GM12878 (cell line): Measurements from ENCODE around the gene ASCC2. TPM values are rescaled to one million over a fixed set of nuclear protein-coding genes. Genes with fewer than 3 reads are reported as not detected.

Experiments
- ATAC-seq: fragments of 200-7000 bp; cut with Tn5 transposase; 3 replicates; pipeline ENCODE4 v1.9.1; 2020; ENCODE audit warnings: mild to moderate bottlenecking, moderate library complexity
- BruUV-seq: library from RNA; stranded (reverse); fragments of 400-500 nt; replicated peaks from 2 replicates; lab custom pipeline; 2021; lab: Mats Ljungman, UMichigan
- CTCF ChIA-PET: fragments of 300-600 bp; sonication (Branson Sonifier 250); formaldehyde crosslinking; extraction: SDS; loops from one replicate; lab custom pipeline; 2021; ENCODE audit warnings: inconsistent platforms; lab: Yijun Ruan, JAX
- POLR2A ChIA-PET: fragments of 350-600 bp; formaldehyde crosslinking; extraction: SDS; loops from one replicate; lab custom pipeline; 2021; ENCODE audit warnings: inconsistent platforms; lab: Charles Lee
- RAD21 ChIA-PET: fragments of 300-600 bp; sonication (Branson Sonifier 250); formaldehyde crosslinking; loops from one replicate; lab custom pipeline; 2023; ENCODE audit warnings: antibody characterized with exemption; ENCODE audit not compliant: unreplicated experiment; lab: Charles Lee
- SMC1A ChIA-PET: fragments of 300-600 bp; sonication (Branson Sonifier 250); formaldehyde crosslinking; loops from one replicate; lab custom pipeline; 2023; ENCODE audit not compliant: unreplicated experiment, uncharacterized antibody; lab: Charles Lee
- DNase-seq: peaks from one replicate; pipeline ENCODE4 v3.0.0-alpha.2; 2011; ENCODE audit warnings: low read depth, low spot score
- FAIRE-seq: peaks from 3 replicates; lab custom pipeline; 2011; peaks lifted over from hg19 to GRCh38; lab: Jason Lieb, UNC
- H2AFZ ChIP-seq: 2 replicates; pipeline ENCODE4 v1.6.0; 2011; ENCODE audit warnings: low read depth, low read length, control low read depth; ENCODE audit not compliant: control insufficient read depth
- H3K27ac ChIP-seq: 2 replicates; pipeline ENCODE4 v1.5.1; 2011; ENCODE audit warnings: control low read depth; ENCODE audit not compliant: control insufficient read depth, insufficient read depth
- H3K27me3 ChIP-seq, 2 experiments: replicated peaks in 1 of 2; 2 replicates each; pipeline versions ENCODE4 v1.6.0 to v1.6.1; 2011; ENCODE audit warnings: low read length in 1 of 2; ENCODE audit not compliant: control insufficient read depth in 2 of 2, insufficient read depth in 2 of 2
- H3K36me3 ChIP-seq, 2 experiments: 2 replicates each; pipeline ENCODE4 v1.5.1; 2011; ENCODE audit warnings: low read length in 1 of 2; ENCODE audit not compliant: control insufficient read depth in 2 of 2, insufficient read depth in 2 of 2
- H3K4me1 ChIP-seq: 2 replicates; pipeline ENCODE4 v1.6.1; 2011; ENCODE audit warnings: mild to moderate bottlenecking, low read length, moderate library complexity, mixed read lengths; ENCODE audit not compliant: control insufficient read depth, insufficient read depth
- H3K4me2 ChIP-seq: 2 replicates; pipeline ENCODE4 v1.6.0; 2011; ENCODE audit warnings: control low read depth; ENCODE audit not compliant: control insufficient read depth, insufficient read depth
- H3K4me3 ChIP-seq: fragments of 200-600 bp; sonication (generic); 2 replicates; pipeline ENCODE4 v1.5.1; 2016
- H3K79me2 ChIP-seq: 2 replicates; pipeline ENCODE4 v1.6.0; 2011; ENCODE audit warnings: low read length; ENCODE audit not compliant: control insufficient read depth, insufficient read depth
- H3K9ac ChIP-seq: 2 replicates; pipeline ENCODE4 v1.8.0; 2011; ENCODE audit warnings: low read length, control low read depth, mixed read lengths; ENCODE audit not compliant: control insufficient read depth, insufficient read depth
- H3K9me3 ChIP-seq: replicated peaks from 3 replicates; pipeline ENCODE4 v1.5.1; 2011; ENCODE audit warnings: mild to moderate bottlenecking, low read length; ENCODE audit not compliant: control insufficient read depth, insufficient read depth
- H4K20me1 ChIP-seq: 2 replicates; pipeline ENCODE4 v1.6.0; 2011; ENCODE audit not compliant: control insufficient read depth, insufficient read depth
- BACH1 ChIP-seq: fragments of 450-650 bp; IDR thresholded peaks from 2 replicates; pipeline ENCODE4 v1.6.1; 2017; ENCODE audit warnings: mild to moderate bottlenecking, borderline replicate concordance
- BCL11A ChIP-seq: IDR thresholded peaks from 2 replicates; pipeline ENCODE4 v1.6.1; 2011; ENCODE audit warnings: low read depth, low read length
- CHD2 ChIP-seq: IDR thresholded peaks from 2 replicates; pipeline ENCODE4 v1.6.1; 2011; ENCODE audit warnings: low read depth, low read length, improper control_type of control experiment, borderline replicate concordance
- FOXM1 ChIP-seq: IDR thresholded peaks from 2 replicates; pipeline ENCODE4 v1.6.1; 2012; ENCODE audit warnings: low read depth, mild to moderate bottlenecking, inconsistent platforms, low read length, moderate library complexity
- HDAC6 ChIP-seq: fragments of 200-600 bp; sonication (generic); IDR thresholded peaks from one replicate; pipeline ENCODE4 v1.8.0; 2017; ENCODE audit warnings: antibody characterized with exemption; ENCODE audit not compliant: unreplicated experiment
- MEF2B ChIP-seq: fragments of 450-650 bp; IDR thresholded peaks from 2 replicates; pipeline ENCODE4 v1.6.1; 2018; ENCODE audit warnings: mild to moderate bottlenecking, moderate library complexity; ENCODE audit not compliant: partially characterized antibody, poor library complexity, severe bottlenecking
- MXI1 ChIP-seq: fragments of 150-350 bp; IDR thresholded peaks from 2 replicates; pipeline ENCODE4 v1.6.1; 2011; ENCODE audit warnings: low read depth, mild to moderate bottlenecking, inconsistent platforms, low read length, improper control_type of control experiment
- MYC ChIP-seq: IDR thresholded peaks from 2 replicates; pipeline ENCODE4 v1.6.1; 2011; ENCODE audit warnings: mild to moderate bottlenecking, low read length, moderate library complexity, inconsistent platforms; ENCODE audit not compliant: insufficient read depth, insufficient replicate concordance, insufficient read length, severe bottlenecking
- NFYA ChIP-seq: IDR thresholded peaks from 2 replicates; pipeline ENCODE4 v1.6.1; 2011; ENCODE audit warnings: low read depth, mild to moderate bottlenecking, low read length, improper control_type of control experiment, borderline replicate concordance
- RUNX3 ChIP-seq: IDR thresholded peaks from 2 replicates; pipeline ENCODE4 v1.6.1; 2012; ENCODE audit warnings: low read length, inconsistent platforms
- SMARCA5 ChIP-seq: fragments of 450-650 bp; IDR thresholded peaks from 2 replicates; pipeline ENCODE4 v1.6.1; 2017; ENCODE audit warnings: mild to moderate bottlenecking
- SMC3 ChIP-seq: IDR thresholded peaks from 2 replicates; pipeline ENCODE4 v1.6.1; 2011; ENCODE audit warnings: low read length, improper control_type of control experiment, borderline replicate concordance
- TAF1 ChIP-seq: IDR thresholded peaks from 2 replicates; pipeline ENCODE4 v1.6.1; 2011; ENCODE audit warnings: mild to moderate bottlenecking, low read depth, low read length, borderline replicate concordance
- TCF12 ChIP-seq: IDR thresholded peaks from 2 replicates; pipeline ENCODE4 v1.6.1; 2011; ENCODE audit warnings: low read depth, mild to moderate bottlenecking, low read length
- YY1 ChIP-seq: IDR thresholded peaks from 2 replicates; pipeline ENCODE4 v1.6.1; 2011; ENCODE audit warnings: low read depth, mild to moderate bottlenecking, low read length
- ZNF24 ChIP-seq: fragments of 450-650 bp; IDR thresholded peaks from 2 replicates; pipeline ENCODE4 v1.6.1; 2017; ENCODE audit warnings: antibody characterized with exemption, mild to moderate bottlenecking
- ZNF384 ChIP-seq: IDR thresholded peaks from 2 replicates; pipeline ENCODE4 v1.6.1; 2012; ENCODE audit warnings: low read depth, mild to moderate bottlenecking, low read length, improper control_type of control experiment, borderline replicate concordance
- WGBS: methylation state at CpG from one replicate; pipeline ENCODE4 v1.1.6; 2016; ENCODE audit warnings: low lambda C conversion rate; ENCODE audit not compliant: insufficient replicate concordance, insufficient coverage; ENCODE audit errors: missing lambda C conversion rate; 5-methylcytosine and 5-hydroxymethylcytosine counted together
- in situ Hi-C: fragments of 300-500 bp; cut with MboI; formaldehyde crosslinking; loops from 9 replicates; pipeline ENCODE4 v1.14.3; 2018; ENCODE audit warnings: mixed read lengths
- intact Hi-C: fragments of 100-400 bp; cut with micrococcal nuclease; formaldehyde crosslinking; loops from one replicate; pipeline ENCODE4 v1.14.2; 2022; ENCODE audit not compliant: unreplicated experiment
- polyA plus RNA-seq, 11 experiments: library from polyadenylated mRNA; depleted of rRNA in 4 of 11; unstranded in 6 of 11; stranded (reverse) in 5 of 11; fragments of >200 nt; fragmentation: Nextera tagmentation in 4 of 11; fragmentation: Illumina TruSeq in 1 of 11; extraction: Ambion mirVana in 4 of 11; extraction: Trizol in 1 of 11; gene quantifications; 1 replicate in 1 of 11; 2 replicates in 10 of 11; pipeline versions ENCODE4 v1.2.1 to v1.2.3, GENCODE V29; 2011 to 2016; ENCODE audit warnings: inconsistent platforms in 2 of 11, missing spikeins in 2 of 11, low read depth in 1 of 11
- total RNA-seq, 4 experiments: library from RNA; depleted of rRNA in 3 of 4; stranded (reverse); fragments of >200 nt in 3 of 4; fragmentation: Illumina TruSeq in 1 of 4; extraction: Trizol in 1 of 4; gene quantifications; 2 replicates each; pipeline versions ENCODE4 v1.2.1 to v1.2.3, GENCODE V29; 2013 to 2021
- TF ChIP-seq, protein P1 (sequence below): IDR thresholded peaks from 2 replicates; pipeline ENCODE4 v1.6.1; 2012; ENCODE audit warnings: low read depth, low read length, improper control_type of control experiment
- TF ChIP-seq, protein P2 (sequence below): IDR thresholded peaks from 2 replicates; pipeline ENCODE4 v1.6.1; 2011; ENCODE audit warnings: borderline replicate concordance, low read depth, mild to moderate bottlenecking, moderate library complexity, low read length; ENCODE audit not compliant: insufficient read depth, poor library complexity, severe bottlenecking

ASCC2 gene
- total and polyA plus RNA-seq, 10 of the 15 experiments (the other 5 are each of a cell fraction or from before 2014, with no cell fraction given) = 5.3 to 91.4 (median 56.5) TPM

DNA sequence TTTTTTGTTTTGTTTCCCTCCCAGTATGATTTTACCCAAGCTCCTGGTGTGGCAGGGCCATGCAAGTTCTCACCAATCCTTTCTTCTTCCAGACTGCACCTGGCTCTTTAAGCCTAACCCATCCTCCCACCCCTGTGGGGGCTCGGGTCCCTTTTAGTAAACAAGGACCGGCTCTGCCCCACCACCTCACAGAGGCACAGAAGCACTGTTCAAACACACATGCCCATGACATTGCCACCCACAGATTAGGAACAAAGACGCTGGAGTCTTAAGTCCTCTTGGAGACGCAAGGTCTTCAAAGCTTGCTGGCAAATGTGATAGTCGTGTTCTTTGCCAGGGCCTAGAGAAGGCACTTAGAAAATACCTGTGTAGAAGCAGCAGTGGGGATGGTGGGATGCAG lies 52.0 kb downstream of the ASCC2 start:
- FAIRE-seq = no peak
- in situ Hi-C loops = no loop called here
- SMC1A ChIA-PET = interaction anchor here (0.9 kb wide), 1 partner anchor 70 kb away, joined by 3 read pairs; no protein-coding TSS in a partner anchor
- no peak for TF ChIP-seq HDAC6
- no peak for TF ChIP-seq ZNF384
- TF ChIP-seq MXI1 = no peak
- TF ChIP-seq BACH1 = no peak
- no peak for TF ChIP-seq CHD2
- no peak for TF ChIP-seq NFYA
- TF ChIP-seq MEF2B = no peak
- no peak for TF ChIP-seq TCF12
- TF ChIP-seq SMARCA5 = no peak
- TF ChIP-seq, protein P1, sequence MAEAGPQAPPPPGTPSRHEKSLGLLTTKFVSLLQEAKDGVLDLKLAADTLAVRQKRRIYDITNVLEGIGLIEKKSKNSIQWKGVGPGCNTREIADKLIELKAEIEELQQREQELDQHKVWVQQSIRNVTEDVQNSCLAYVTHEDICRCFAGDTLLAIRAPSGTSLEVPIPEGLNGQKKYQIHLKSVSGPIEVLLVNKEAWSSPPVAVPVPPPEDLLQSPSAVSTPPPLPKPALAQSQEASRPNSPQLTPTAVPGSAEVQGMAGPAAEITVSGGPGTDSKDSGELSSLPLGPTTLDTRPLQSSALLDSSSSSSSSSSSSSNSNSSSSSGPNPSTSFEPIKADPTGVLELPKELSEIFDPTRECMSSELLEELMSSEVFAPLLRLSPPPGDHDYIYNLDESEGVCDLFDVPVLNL = no peak
- no peak for TF ChIP-seq ZNF24
- TF ChIP-seq RUNX3 = no peak
- no peak for TF ChIP-seq MYC
- no peak for TF ChIP-seq BCL11A
- no peak for TF ChIP-seq SMC3
- TF ChIP-seq, protein P2, sequence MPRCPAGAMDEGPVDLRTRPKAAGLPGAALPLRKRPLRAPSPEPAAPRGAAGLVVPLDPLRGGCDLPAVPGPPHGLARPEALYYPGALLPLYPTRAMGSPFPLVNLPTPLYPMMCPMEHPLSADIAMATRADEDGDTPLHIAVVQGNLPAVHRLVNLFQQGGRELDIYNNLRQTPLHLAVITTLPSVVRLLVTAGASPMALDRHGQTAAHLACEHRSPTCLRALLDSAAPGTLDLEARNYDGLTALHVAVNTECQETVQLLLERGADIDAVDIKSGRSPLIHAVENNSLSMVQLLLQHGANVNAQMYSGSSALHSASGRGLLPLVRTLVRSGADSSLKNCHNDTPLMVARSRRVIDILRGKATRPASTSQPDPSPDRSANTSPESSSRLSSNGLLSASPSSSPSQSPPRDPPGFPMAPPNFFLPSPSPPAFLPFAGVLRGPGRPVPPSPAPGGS = no peak
- TF ChIP-seq TAF1 = no peak
- no peak for TF ChIP-seq YY1
- no peak for TF ChIP-seq FOXM1
- TF ChIP-seq, all 136 proteins: peak for 0
- Histone ChIP-seq H3K9ac (no peak overlapping the region), H3K4me3 (no peak overlapping the region), H3K4me2 (no peak overlapping the region), H3K79me2 (no peaks in the 10 kb centered on the region), H4K20me1 (no peaks in the 10 kb centered on the region), H2AFZ (no peak overlapping the region), H3K27me3 (no peaks in the 10 kb centered on the region), H3K27ac (no peak overlapping the region), H3K4me1 (no peaks in the 10 kb centered on the region), H3K36me3 (peaks cover 7 to 19% of the 10 kb centered on the region in 2 experiments; a peak in 3 of 4 replicates), H3K9me3 (no peaks in the 10 kb centered on the region)
- no peak for DNase-seq
- WGBS = 95% methylated on average over 5 of the region's 5 CpGs
- ChIA-PET CTCF (no interaction called here), RAD21 (no interaction called here), POLR2A (no interaction called here)
- no peak for ATAC-seq
- BruUV-seq = no TSS peak
- intact Hi-C loops = no loop called here
